HEK293 (cell line): ENCODE measurements around the gene MARCHF10.

Experiments used
- CTCF ChIA-PET: fragments of 350-600 bp; formaldehyde crosslinking; extraction: SDS; loops from one replicate; lab custom pipeline; 2021; ENCODE audit warnings: antibody characterized with exemption; lab: Yijun Ruan, JAX
- POLR2A ChIA-PET: fragments of 300-600 bp; formaldehyde crosslinking; extraction: SDS; loops from one replicate; lab custom pipeline; 2020; ENCODE audit warnings: antibody characterized with exemption, inconsistent platforms; lab: Yijun Ruan, JAX
- H3K27ac ChIP-seq: fragments of 200-500 bp; sonication (Bioruptor generic); 2 replicates; pipeline ENCODE4 v1.5.1; 2014; ENCODE audit warnings: low read depth, low read length, control low read depth, inconsistent platforms; ENCODE audit errors: extremely low read depth
- H3K36me3 ChIP-seq, 2 experiments: fragments of 200-500 bp in 1 of 2; sonication (Bioruptor generic) in 1 of 2; 1 replicate in 1 of 2; 2 replicates in 1 of 2; pipeline ENCODE4 v1.5.1; 2014 to 2017; ENCODE audit warnings: inconsistent platforms in 2 of 2, low read length in 2 of 2; ENCODE audit not compliant: control insufficient read depth in 2 of 2, insufficient read depth in 1 of 2
- H3K4me1 ChIP-seq: fragments of 200-500 bp; sonication (Bioruptor generic); 2 replicates; pipeline ENCODE4 v1.5.1; 2014; ENCODE audit warnings: mild to moderate bottlenecking, low read length, inconsistent platforms; ENCODE audit not compliant: control insufficient read depth, insufficient read depth
- H3K4me3 ChIP-seq: 2 replicates; pipeline ENCODE4 v1.5.1; 2011; ENCODE audit warnings: low read depth, mild to moderate bottlenecking, control low read depth, low read length, moderate library complexity
- H3K9me3 ChIP-seq: fragments of 200-500 bp; sonication (Bioruptor generic); 2 replicates; pipeline ENCODE4 v1.5.1; 2014; ENCODE audit warnings: low read depth, low read length, inconsistent platforms; ENCODE audit not compliant: control insufficient read depth, insufficient read depth
- AEBP2 ChIP-seq: fragments of 450-650 bp; formaldehyde crosslinking; IDR thresholded peaks from 2 replicates; pipeline ENCODE4 v1.5.1; 2016; ENCODE audit warnings: missing biosample characterization, missing genetic modification characterization, borderline replicate concordance
- FEZF1 ChIP-seq: fragments of 450-650 bp; formaldehyde crosslinking; IDR thresholded peaks from 2 replicates; pipeline ENCODE4 v1.5.1; 2016; ENCODE audit warnings: missing biosample characterization, missing genetic modification characterization
- INSM2 ChIP-seq: fragments of 450-650 bp; formaldehyde crosslinking; IDR thresholded peaks from 2 replicates; pipeline ENCODE4 v1.5.1; 2016; ENCODE audit warnings: missing biosample characterization, missing genetic modification characterization
- OSR2 ChIP-seq: fragments of 450-650 bp; formaldehyde crosslinking; IDR thresholded peaks from 2 replicates; pipeline ENCODE4 v1.5.1; 2016; ENCODE audit warnings: missing biosample characterization, missing genetic modification characterization
- REPIN1 ChIP-seq: fragments of 450-650 bp; formaldehyde crosslinking; IDR thresholded peaks from 2 replicates; pipeline ENCODE4 v1.5.1; 2017; ENCODE audit warnings: missing biosample characterization, missing genetic modification characterization, low read depth
- SETDB1 ChIP-seq: IDR thresholded peaks from one replicate; pipeline ENCODE4 v1.6.1; 2017; ENCODE audit warnings: mild to moderate bottlenecking, low read length, moderate library complexity, mixed read lengths; ENCODE audit not compliant: insufficient read length
- TRIM28 ChIP-seq: IDR thresholded peaks from 2 replicates; pipeline ENCODE4 v1.6.1; 2011; ENCODE audit warnings: low read length, control low read depth, borderline replicate concordance
- ZBTB7A ChIP-seq: fragments of 450-650 bp; formaldehyde crosslinking; IDR thresholded peaks from 2 replicates; pipeline ENCODE4 v1.5.1; 2016; ENCODE audit warnings: low read depth, missing biosample characterization, missing genetic modification characterization
- ZFP37 ChIP-seq: fragments of 450-650 bp; formaldehyde crosslinking; IDR thresholded peaks from 2 replicates; pipeline ENCODE4 v1.5.1; 2016; ENCODE audit warnings: missing biosample characterization, missing genetic modification characterization
- ZFP69B ChIP-seq: fragments of 450-650 bp; formaldehyde crosslinking; IDR thresholded peaks from 2 replicates; pipeline ENCODE4 v1.5.1; 2016; ENCODE audit warnings: missing biosample characterization, missing genetic modification characterization
- ZNF155 ChIP-seq: fragments of 450-650 bp; formaldehyde crosslinking; IDR thresholded peaks from 2 replicates; pipeline ENCODE4 v1.5.1; 2016; ENCODE audit warnings: missing biosample characterization, missing genetic modification characterization
- ZNF221 ChIP-seq: fragments of 450-650 bp; formaldehyde crosslinking; IDR thresholded peaks from 2 replicates; pipeline ENCODE4 v1.5.1; 2017; ENCODE audit warnings: missing biosample characterization, missing genetic modification characterization, borderline replicate concordance
- ZNF248 ChIP-seq: fragments of 450-650 bp; formaldehyde crosslinking; IDR thresholded peaks from 2 replicates; pipeline ENCODE4 v1.5.1; 2017; ENCODE audit warnings: missing biosample characterization, missing genetic modification characterization
- ZNF366 ChIP-seq: fragments of 450-650 bp; formaldehyde crosslinking; conservative IDR thresholded peaks from 2 replicates; pipeline ENCODE4 v1.5.1; 2016; ENCODE audit warnings: missing biosample characterization, missing genetic modification characterization
- ZNF433 ChIP-seq: fragments of 450-650 bp; formaldehyde crosslinking; IDR thresholded peaks from 2 replicates; pipeline ENCODE4 v1.5.1; 2016; ENCODE audit warnings: missing biosample characterization, missing genetic modification characterization, low read depth
- ZNF514 ChIP-seq: fragments of 450-650 bp; formaldehyde crosslinking; IDR thresholded peaks from 2 replicates; pipeline ENCODE4 v1.5.1; 2016; ENCODE audit warnings: missing biosample characterization, missing genetic modification characterization
- ZNF529 ChIP-seq: fragments of 450-650 bp; formaldehyde crosslinking; IDR thresholded peaks from 2 replicates; pipeline ENCODE4 v1.5.1; 2017; ENCODE audit warnings: missing genetic modification characterization, missing biosample characterization; ENCODE audit not compliant: insufficient replicate concordance
- ZNF549 ChIP-seq: fragments of 450-650 bp; IDR thresholded peaks from 2 replicates; pipeline ENCODE4 v1.5.1; 2018; ENCODE audit warnings: missing biosample characterization, missing genetic modification characterization, mild to moderate bottlenecking, inconsistent platforms, moderate library complexity
- ZNF610 ChIP-seq: fragments of 450-650 bp; formaldehyde crosslinking; IDR thresholded peaks from 2 replicates; pipeline ENCODE4 v1.5.1; 2016; ENCODE audit warnings: missing biosample characterization, missing genetic modification characterization, borderline replicate concordance
- ZNF621 ChIP-seq: fragments of 450-650 bp; formaldehyde crosslinking; IDR thresholded peaks from 2 replicates; pipeline ENCODE4 v1.5.1; 2017; ENCODE audit warnings: missing biosample characterization, missing genetic modification characterization
- ZNF626 ChIP-seq: fragments of 450-650 bp; sonication (Bioruptor Pico); formaldehyde crosslinking; IDR thresholded peaks from 2 replicates; pipeline ENCODE4 v1.5.1; 2018; ENCODE audit warnings: missing biosample characterization, missing genetic modification characterization, inconsistent platforms
- ZNF707 ChIP-seq: fragments of 450-650 bp; formaldehyde crosslinking; IDR thresholded peaks from 2 replicates; pipeline ENCODE4 v1.5.1; 2016; ENCODE audit warnings: missing biosample characterization, missing genetic modification characterization
- ZNF777 ChIP-seq: fragments of 450-650 bp; formaldehyde crosslinking; IDR thresholded peaks from 2 replicates; pipeline ENCODE4 v1.5.1; 2017; ENCODE audit warnings: missing biosample characterization, missing genetic modification characterization, borderline replicate concordance
- ZNF785 ChIP-seq: fragments of 450-650 bp; formaldehyde crosslinking; IDR thresholded peaks from 2 replicates; pipeline ENCODE4 v1.5.1; 2016; ENCODE audit warnings: missing biosample characterization, missing genetic modification characterization
- ZNF792 ChIP-seq: fragments of 450-650 bp; formaldehyde crosslinking; IDR thresholded peaks from 2 replicates; pipeline ENCODE4 v1.5.1; 2016; ENCODE audit warnings: missing biosample characterization, missing genetic modification characterization
- TF ChIP-seq, protein P1 (sequence below): fragments of 450-650 bp; formaldehyde crosslinking; IDR thresholded peaks from 2 replicates; pipeline ENCODE4 v1.5.1; 2016; ENCODE audit warnings: missing biosample characterization, missing genetic modification characterization

Gene MARCHF10

GRCh38 chr17:62712171-62712581 is 95.9 kb downstream of the MARCHF10 start:
- H3K27ac ChIP-seq = no peak overlapping the region
- ChIA-PET POLR2A (no interaction called here), CTCF (no interaction called here)
- H3K36me3 ChIP-seq = no peaks in the 10 kb centered on the region
- H3K4me3 ChIP-seq = no peak overlapping the region
- no peak for TF ChIP-seq ZNF707
- no peak for TF ChIP-seq OSR2 (tag by site-specific recombination)
- TF ChIP-seq, protein P1, sequence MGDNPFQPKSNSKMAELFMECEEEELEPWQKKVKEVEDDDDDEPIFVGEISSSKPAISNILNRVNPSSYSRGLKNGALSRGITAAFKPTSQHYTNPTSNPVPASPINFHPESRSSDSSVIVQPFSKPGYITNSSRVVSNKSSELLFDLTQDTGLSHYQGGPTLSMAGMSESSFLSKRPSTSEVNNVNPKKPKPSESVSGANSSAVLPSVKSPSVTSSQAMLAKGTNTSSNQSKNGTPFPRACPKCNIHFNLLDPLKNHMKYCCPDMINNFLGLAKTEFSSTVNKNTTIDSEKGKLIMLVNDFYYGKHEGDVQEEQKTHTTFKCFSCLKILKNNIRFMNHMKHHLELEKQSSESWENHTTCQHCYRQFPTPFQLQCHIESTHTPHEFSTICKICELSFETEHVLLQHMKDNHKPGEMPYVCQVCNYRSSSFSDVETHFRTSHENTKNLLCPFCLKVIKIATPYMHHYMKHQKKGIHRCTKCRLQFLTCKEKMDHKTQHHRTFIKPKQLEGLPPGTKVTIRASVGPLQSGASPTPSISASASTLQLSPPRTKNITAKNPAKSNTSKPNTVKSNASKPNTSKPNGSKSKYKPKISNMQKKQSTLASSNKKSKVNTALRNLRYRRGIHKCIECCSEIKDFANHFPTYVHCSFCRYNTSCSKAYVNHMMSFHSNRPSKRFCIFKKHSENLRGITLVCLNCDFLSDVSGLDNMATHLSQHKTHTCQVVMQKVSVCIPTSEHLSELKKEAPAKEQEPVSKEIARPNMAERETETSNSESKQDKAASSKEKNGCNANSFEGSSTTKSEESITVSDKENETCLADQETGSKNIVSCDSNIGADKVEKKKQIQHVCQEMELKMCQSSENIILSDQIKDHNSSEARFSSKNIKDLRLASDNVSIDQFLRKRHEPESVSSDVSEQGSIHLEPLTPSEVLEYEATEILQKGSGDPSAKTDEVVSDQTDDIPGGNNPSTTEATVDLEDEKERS (tag by site-specific recombination) = no peak
- TF ChIP-seq ZNF777 (tag by site-specific recombination) = no peak
- no peak for TF ChIP-seq ZNF155 (tag by site-specific recombination)
- no peak for TF ChIP-seq ZNF621 (tag by site-specific recombination)
- no peak for TF ChIP-seq ZFP37 (tag by site-specific recombination)
- TF ChIP-seq ZNF366 (tag by site-specific recombination) = no peak
- TF ChIP-seq ZNF549 (tag by site-specific recombination) = no peak
- no peak for TF ChIP-seq ZNF514 (tag by site-specific recombination)
- no peak for TF ChIP-seq ZNF785 (tag by site-specific recombination)
- TF ChIP-seq FEZF1 (tag by site-specific recombination) = no peak
- TF ChIP-seq ZBTB7A = no peak
- TF ChIP-seq REPIN1 (tag by site-specific recombination) = no peak
- no peak for TF ChIP-seq ZNF248 (tag by site-specific recombination)
- TF ChIP-seq ZNF433 = no peak
- TF ChIP-seq ZNF792 (tag by site-specific recombination) = no peak
- TF ChIP-seq, all 188 proteins: peak for 0
- Histone ChIP-seq H3K9me3 (no peaks in the 10 kb centered on the region), H3K4me1 (no peaks in the 10 kb centered on the region)

- POLR2A ChIA-PET = interaction anchor here (0.6 kb wide), 1 partner anchor 158 kb away, joined by 5 read pairs; no protein-coding TSS in a partner anchor
- no peak overlapping the region for H3K4me3 ChIP-seq
- no peak overlapping the region for H3K27ac ChIP-seq
- H3K4me1 ChIP-seq = peaks cover 3% of the 10 kb centered on the region
- TF ChIP-seq TRIM28 (peak; percentile 97; the same call in 1 of the 2 replicates), ZNF529 (tag by site-specific recombination) (peak; percentile 21), ZNF221 (tag by site-specific recombination) (no peak), ZNF626 (tag by site-specific recombination) (0 out of 2 replicates have a peak, but pooled peaks have one; percentile 54), AEBP2 (tag by site-specific recombination) (no peak), ZNF610 (tag by site-specific recombination) (0 out of 2 replicates have a peak, but pooled peaks have one; percentile 36), INSM2 (tag by site-specific recombination) (no peak), ZNF549 (tag by site-specific recombination) (peak; percentile 42; the same call in 1 of the 2 replicates), ZFP69B (tag by site-specific recombination) (peak; percentile 78), SETDB1 (peak; percentile 83)
- CTCF ChIA-PET = interaction anchor here (0.6 to 1.0 kb wide), 2 partner anchors 12 to 20 kb away, joined by 3 to 5 read pairs; no protein-coding TSS in a partner anchor
- no peaks in the 10 kb centered on the region for H3K36me3 ChIP-seq
- H3K9me3 ChIP-seq = no peaks in the 10 kb centered on the region
These were observed 99.5 kb downstream of the MARCHF10 start for GRCh38 chr17:62708587-62708986.
